ENCODE data around the gene RNF182.
"Not testable (repeated sequence)": the region's sequence is repeated elsewhere in the genome, so short reads cannot be mapped to it uniquely, and the experiment has no call there.

The RNF182 gene, protein sequence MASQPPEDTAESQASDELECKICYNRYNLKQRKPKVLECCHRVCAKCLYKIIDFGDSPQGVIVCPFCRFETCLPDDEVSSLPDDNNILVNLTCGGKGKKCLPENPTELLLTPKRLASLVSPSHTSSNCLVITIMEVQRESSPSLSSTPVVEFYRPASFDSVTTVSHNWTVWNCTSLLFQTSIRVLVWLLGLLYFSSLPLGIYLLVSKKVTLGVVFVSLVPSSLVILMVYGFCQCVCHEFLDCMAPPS
- 0 to 0.15 (median 0) reads per million in 4 donors for total RNA-seq

DNA sequence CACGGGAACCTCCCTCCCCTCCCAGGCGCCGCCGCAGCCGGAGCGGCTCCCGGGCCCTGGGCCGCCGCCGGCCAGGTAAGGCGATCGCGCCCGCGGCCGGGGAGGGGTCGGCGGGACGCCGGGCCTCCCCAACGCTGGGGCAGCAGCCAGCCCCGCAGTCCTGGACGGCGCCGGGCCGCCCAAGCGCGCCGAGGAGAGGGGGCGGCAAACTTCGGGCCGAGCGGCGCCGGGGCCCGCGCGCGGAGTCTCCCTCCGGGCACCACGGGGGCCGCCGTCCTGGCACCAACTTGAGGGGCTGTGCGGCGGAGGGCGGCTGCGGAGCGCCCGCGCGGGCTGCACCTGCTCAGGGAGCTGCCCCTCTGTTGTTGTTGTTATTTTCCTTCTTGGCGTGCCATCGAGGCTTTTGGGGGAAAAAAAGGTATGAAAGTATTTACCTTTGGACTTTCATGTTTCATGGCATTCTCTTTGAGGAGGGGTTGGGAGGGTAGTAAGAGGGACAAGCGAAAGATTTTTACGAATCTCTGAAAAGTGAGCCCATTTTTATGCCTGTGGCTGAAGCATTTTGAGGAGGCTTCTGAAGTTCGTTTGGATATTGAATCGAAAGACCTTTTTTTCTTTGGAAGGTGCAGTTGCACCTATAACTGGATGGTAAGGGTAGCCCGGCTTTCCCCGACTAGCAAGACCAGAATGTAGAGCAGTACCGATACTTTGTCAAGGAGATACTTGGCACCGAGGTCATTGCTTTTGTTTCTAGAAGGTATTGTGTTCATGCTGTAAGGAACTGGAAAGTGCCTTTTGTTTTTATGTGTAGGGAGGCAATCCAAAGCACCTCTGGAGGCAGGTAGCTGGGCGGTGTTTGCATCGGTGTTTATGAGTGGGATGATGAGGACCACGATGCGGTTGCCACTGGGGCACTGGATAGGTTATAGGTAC lies at the start of gene RNF182:
Gene RNF182 (plus strand): TSS at position 4 of the 933 bp plus-strand sequence. CDS start 52,168 bp downstream, outside the sequence.
- peak in 2 of 5 donors; percentile 21 to 40 for DNase-seq

DNA sequence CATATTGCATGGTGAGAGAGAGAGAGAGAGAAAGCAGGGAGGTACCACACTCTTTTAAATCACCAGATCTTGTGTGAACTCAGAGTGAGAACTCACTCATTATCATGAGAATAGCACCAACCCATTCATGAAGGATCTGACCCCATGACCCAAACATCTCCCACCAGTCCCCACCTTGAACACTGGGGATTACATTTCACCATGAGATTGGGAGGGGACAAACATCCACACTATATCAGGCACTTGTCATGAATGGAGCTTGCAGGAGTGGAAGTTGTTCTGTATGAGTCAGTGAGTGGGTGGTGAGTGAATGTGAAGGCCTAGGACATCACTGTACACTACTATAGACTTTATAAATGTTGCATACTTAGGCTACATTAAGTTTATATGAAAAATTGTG lies 47.7 kb upstream of the RNF182 start:
- no peak for DNase-seq

DNA sequence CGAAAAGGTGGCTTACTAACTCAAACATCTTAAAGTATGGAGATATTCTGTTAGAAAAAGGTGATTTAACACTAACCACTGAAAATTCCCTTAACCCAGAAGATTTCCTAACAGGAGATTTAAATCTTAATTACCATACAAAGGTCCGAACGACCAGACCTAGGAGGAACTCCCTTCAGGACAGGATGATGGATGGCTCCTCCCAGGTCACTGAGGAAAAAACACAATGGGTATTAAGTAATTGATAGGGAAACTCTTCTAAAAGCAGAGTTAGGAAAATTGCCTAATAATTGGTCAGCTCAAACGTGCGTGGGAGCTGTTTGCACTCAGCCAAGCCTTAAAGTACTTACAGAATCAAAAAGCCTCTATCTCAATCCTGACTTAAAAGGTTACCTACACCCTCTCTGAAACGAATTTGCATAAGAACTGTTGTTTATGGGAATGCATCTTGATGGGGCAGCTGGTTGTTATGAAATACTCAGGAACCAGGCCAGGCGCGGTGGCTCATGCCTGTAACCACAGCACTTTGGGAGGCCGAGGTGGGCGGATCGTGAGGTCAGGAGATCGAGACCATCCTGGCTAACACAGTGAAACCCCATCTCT lies 44.6 kb upstream of the RNF182 start:
- DNase-seq = not testable (repeated sequence)

DNA sequence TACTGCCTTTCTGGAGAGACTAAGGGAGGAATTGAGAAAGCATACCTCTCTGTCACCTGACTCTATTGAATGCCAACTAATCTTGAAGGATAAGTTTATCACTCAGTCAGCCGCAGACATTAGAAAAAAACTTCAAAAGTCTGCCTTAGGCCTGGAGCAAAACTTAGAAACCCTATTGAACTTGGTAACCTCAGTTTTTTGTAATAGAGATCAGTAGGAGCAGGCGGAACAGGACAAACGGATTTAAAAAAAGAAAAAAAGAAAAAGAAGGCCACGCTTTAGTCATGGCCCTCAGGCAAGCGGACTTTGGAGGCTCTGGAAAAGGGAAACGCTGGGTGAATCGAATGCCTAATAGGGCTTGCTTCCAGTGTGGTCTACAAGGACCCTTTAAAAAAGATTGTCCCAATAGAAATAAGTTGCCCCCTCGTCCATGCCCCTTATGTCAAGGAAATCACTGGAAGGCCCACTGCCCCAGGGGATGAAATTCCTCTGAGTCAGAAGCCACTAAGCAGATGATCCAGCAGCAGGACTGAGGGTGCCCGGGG lies 43.1 kb upstream of the RNF182 start:
- no peak for DNase-seq

DNA sequence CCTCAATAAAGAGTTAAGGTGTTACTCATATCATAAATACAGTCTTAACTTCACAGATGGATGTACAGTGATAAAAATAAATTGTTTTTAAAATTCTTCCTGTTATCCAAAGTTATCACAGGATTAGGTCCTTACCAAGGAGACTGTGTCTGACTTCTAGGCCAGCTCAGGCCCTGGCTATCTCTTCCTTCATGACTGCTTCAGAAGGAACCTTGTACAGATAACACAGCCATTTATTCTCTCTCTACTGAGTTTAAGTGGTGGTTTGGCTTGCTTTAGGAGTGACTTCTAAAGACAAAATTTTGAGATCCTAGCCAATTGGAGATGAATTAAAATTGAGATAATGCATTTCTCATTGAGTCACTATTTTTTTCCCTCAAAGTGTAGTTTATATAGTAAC lies 40.8 kb upstream of the RNF182 start:
- DNase-seq = no peak

DNA sequence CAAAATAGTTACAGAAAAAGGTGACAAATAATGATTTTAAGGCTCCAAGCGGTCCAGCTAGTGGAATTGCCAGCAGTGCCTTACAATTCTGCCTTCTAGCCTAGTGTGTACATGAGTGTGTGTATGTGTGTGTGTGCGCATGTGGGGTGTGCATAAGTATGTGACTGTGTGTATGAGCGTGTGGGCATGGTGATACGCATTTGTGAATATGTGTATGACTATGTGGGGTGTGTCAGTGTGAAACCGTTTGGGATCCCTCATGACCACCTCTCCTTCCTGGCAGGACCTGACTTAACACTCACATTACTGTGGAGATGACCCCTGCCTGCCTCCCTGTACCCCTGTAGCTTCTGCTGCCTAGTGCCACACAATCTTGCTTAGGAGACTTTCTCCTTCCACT lies 40.4 kb upstream of the RNF182 start:
- DNase-seq = no peak

DNA sequence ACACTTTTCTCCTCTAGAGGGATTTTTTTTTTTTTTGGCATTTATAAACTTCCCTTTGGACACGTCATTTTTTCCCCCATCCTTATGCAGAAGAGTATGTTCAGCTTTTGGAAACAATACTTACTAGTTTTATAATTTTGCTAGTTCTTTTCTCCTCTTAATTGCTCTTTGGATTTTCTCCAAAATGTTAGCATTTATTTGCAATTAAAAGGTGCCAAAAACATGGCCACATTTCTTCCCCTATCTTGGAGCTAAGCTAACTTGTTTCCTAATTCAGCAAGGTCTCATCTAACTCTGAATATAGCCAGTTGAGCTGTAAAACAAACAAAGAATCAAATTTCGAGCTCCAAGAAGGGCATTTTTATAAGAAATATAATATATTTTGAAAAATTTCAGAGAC lies 39.2 kb upstream of the RNF182 start:
- DNase-seq = no peak

DNA sequence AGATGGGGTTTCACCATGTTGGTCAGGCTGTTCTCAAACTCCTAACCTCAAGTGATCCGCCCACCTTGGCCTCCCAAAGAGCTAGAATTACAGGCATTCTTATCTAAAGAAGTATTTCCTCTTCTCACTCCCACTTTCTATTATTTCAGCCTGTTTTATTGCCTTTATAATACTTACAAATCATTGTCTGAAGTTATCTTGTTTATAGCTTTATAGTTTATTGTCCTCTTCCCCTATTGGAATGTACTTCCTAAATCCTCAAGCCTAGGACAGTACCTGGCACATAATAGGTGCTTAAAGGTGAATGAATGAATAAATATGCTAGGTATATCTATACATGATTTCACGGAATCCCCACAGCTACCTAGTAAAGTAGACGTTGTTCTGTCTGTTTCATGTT lies 37.8 kb upstream of the RNF182 start:
- DNase-seq = no peak

DNA sequence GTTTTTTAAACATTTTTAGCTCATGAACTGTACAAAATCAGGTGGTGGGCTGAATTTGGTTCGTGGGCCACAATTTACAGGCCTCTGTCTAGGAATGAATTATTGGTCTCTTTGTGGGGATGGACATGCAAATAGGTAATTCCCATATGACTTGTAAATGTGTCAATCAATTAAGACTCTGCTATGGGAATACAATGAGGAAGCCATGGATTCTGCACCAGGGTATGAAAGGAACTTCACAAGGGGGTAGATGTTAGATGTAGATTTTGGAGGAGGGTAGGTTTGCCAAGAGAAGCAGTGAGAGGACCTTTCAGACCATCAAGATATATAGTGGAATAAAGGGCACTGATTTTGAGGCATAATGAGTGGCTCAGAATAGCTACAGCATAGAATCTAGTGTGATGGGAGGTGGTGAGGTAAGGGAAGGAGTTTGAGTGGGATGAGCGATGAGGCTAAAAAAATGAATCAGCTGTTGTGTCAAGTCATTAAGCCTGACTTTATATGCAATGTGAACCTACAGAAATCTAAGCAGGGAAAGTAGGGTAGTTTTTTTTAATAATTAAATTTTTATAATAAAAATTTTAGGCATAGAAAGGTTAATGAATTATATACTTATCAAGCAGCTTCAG lies 32.6 kb upstream of the RNF182 start:
- no peak for DNase-seq

DNA sequence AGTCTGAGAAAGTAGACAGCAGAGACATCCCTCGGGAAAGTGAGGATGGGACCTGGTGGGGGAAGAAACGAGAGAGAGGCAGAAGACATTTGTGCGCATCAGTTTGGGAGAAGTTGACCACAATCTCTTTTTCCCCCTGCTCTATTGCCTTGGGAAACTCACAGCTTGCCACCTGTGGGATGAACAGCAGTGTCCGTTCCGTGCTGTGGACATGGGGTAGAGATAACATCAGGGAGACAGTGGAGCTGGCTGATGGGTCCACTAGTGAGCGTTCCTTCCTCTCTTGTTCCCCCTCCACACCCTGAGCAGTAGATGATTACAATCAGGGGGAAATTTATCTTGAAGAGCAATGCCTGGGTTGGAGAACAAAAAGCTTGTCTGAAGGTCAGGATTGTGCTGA lies 21.8 kb upstream of the RNF182 start:
- no peak for DNase-seq

DNA sequence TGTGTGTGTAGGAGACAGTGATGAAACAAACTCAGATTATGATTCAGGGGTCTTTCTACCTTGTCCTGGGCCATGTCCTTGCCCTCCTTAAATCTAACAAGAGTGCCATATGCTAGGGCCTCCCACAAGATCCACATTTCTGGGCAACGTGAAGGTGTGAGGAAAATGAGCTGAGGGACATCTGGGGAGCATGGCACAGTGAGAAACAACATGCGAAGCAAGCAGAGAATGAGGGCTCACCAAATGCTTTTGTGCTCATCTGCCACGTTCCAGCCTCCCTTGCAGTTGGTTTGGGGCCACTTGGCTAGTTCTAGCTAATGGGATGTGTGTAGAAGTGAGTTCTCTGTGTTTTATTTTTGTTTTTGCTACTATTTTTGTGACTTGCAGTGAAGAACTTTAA lies 21.4 kb upstream of the RNF182 start:
- no peak for DNase-seq

DNA sequence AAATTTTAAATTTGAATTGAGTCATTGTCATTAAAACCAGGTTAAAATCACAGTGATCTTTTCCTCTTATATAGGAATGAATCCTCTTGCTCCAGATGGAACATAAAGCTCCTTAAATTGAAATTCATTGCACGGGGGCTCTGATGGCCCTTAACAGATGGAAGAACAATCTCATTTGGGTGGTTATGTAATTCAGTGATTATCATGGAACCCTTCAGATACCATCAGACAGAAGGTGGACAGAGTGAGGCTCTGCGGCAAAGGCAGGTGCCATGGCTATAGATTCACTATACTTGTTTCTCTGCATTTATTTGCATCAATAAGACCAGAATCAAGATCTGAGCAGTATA lies 17.8 kb upstream of the RNF182 start:
- no peak for DNase-seq

DNA sequence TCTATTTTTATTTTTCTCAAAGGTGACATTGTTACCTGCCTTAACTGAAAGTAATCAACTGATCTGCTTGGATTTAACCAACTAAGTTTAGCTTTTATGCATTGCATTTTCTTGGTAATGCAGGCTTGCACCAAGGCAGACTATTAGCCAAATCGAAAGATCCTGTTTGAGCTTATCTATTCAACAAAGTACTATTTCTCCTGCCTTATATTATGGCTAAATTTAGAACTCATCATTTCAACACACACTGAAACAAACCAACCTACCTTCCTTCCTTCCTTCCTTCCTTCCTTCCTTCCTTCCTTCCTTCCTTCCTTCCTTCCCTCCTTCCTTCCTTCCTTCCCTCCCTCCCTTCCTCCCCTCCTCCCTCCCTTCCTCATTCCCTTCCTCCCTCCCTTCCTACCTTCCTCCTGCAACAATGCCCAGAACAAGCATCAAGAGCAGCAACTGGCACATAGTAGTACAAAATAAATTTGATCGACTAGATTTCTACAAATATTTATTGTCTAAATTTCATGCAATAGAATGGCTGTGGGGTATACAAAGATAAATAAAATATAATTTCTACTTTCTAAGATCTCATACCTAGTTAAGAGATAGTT lies 17.0 kb upstream of the RNF182 start:
- DNase-seq = no peak

DNA sequence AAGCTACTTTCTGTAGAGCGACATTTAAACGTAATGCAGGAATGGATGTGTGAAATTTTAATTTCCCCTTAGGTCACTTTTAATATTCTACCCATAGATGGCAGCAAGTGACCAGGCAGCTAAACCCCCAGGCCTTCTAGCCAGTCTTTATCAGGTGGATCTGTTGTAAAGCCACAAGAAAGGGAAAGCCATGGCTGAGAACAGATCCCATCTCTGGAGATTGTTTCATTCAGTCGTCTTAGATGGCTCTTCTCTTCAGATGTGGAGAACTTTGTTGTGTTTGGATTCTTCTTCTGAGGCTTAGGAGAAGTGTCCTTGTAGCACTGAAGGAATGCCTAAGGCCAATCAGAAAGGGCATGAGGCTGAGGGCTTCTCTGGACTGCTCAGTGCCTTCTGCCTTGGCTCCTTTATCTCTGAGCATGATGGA lies 15.8 kb upstream of the RNF182 start:
- DNase-seq = peak in 4 of 5 donors; percentile 21 to 53 (median 42)

DNA sequence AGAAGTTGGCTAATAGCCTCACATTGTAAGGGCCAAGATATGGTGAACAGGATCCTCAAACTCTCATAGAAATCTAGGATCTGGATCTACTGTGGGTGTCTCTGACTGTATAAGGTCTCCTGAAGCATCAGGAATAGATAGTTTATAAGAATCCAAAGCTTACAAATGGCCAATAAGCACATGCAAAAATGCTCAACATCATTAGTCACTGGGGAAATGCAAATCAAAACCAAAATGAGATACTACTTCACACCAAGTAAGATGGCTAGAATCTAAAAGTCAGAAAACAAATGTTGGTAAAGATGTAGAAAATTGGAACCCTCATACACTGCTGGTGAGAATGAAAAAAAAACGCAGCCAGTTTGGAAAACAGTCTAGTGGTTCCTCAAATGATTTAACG lies 14.3 kb upstream of the RNF182 start:
- DNase-seq = no peak

DNA sequence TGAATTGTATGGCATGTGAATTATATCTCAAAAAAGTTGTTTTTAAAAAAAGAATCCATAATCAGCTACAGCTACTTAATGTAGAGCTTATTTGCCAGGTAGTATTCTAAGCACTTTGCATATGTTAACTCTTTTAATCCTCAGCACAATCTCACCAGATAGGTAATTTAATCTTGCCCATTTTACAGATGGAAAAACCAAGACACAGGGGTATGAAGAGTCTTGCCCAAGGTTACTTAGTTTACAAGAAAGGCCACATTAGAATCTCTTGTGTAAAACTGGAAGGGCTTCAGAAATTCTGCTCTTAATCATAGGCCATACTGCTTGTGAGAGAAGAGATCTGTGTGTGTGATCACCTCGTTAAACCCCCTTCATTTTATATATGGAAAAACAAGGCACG lies 13.4 kb upstream of the RNF182 start:
- no peak for DNase-seq

DNA sequence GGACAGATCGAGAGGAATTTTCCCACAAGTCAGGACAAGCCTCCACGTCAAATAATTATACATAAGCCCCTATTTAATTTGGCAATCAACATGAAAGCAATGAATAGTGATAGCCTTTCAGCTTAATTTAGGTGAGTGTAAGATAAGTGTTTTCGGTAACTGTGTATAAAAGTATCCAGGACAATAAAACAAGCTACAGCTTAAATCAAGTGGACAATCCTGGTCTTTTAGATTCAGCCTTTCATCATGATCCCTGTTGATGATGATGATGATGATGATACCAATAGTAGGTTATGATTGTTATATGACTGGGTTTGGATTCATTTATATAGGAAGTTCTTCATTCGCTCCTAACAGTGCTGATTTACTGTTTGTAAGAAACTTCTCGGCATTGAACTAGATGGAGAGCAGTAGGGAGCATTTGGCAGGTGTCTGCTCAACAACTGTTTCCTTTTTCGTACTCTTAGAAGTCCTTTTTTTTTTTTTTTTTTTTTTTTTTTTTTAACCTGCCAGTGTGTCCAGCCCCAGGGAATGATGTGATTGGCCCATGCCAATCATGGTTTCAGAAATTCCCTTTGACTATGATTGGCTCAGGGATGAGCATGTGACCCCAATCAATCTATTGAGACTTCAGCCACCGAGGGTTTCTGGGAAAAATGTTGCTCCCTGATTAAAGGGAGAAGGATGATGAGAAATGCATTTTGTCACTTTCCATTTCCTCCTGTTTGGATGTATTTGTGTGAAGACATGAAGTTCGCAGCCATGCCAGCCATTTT lies 11.3 kb upstream of the RNF182 start:
- DNase-seq = no peak

DNA sequence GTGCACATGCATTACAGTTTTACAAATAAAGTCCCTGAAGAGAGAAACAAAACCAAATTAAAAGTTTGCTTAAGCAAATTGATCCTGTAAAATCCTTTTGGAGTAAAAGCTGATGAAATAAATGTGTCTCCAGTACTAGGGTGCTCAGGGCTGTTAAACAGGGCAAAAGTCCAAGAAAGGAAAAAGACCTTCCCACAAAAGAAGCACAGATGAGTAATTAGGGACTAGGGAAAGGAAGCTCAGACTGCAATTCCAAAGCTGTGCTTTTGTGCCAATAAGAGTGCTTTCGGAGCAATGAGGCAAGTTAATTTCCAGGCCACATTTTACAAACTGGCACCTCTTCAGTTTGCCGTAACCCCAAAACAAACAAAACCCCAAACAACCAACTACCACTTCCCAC lies 10.4 kb upstream of the RNF182 start:
- DNase-seq = no peak

DNA sequence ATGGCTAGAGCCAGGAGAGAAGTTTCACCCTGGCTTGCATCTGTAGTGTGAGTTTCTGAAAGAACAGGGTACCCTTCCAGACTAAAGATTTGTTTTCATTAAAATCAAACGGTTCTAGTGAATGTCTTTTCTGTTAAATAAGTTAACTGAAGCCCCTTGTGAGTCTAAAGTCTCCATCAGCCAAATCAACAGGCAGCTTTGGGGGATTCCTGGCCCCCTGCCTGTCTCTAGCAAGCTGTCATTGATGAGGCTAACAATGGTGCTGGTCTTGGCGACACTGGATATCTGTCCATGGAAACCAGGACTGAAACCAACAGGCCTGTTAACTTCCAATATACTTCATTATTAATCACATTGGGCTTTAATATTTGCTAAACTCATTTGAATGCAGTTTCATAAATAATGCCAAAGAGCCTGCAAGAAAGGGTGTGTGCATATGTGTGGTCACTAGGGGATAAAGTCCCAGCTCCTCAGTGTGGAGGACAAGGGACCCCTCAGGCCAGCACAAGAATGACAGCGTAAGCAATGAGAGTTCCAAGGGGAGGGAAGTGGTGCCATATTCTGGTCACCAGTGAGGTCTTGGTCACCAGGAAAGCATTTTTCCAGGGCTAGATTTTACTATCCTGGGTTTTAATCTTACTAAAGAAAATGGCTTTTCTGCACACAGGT lies 9.1 kb upstream of the RNF182 start:
- no peak for DNase-seq

DNA sequence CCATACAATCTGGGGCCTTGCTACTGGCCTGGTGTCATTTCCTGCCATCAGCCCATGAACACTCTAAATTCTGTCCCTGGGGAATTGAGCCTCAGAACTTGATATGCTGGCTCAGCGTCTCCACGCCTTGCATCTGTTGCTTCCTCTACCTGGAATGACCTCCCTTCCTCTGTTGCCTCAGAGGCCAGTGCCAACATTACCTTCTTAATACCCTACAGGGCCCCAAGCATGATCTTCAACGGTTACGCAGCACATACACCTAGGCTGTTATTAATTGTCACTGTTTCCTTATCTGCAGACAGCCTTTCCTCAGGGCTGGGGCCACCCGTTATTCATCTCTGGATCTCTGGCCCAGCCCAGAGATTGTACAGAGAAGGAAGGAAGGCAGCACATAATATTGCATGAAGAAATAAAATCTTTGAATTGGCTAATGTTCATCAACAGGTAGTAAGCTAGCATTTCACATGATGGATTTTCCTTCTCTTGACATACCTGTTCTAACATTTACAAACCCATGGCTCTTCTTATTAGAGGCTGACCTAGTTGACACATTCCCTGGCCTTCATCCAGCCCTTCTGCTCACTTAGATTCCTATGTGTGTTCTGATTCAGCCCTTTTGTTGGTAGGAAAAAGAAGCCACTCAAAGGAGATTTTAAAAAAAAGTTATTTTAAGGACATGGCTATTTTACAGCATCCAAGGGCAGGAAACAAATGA lies 8.4 kb upstream of the RNF182 start:
- no peak for DNase-seq

Measured in T-helper 1 cell (primary cell).